Suprapubic skin (tissue), 4 donors: ENCODE measurements around the gene TMEM171. TPM values are rescaled to one million over a fixed set of nuclear protein-coding genes. Genes with fewer than 3 reads are reported as not detected.

ENCODE experiments used
- DNase-seq, 2 donors: peaks; one replicate each; pipeline ENCODE4 v3.0.0-alpha.2; 2019; ENCODE audit warnings: low spot score in 2 of 2
- H3K27ac ChIP-seq: fragments of 200-600 bp; sonication (generic); one replicate; pipeline ENCODE4 v1.5.1; 2019
- H3K27me3 ChIP-seq: fragments of 200-600 bp; sonication (generic); one replicate; pipeline ENCODE4 v1.5.1; 2019
- H3K36me3 ChIP-seq: fragments of 200-600 bp; sonication (generic); one replicate; pipeline ENCODE4 v1.5.1; 2019
- H3K4me1 ChIP-seq: fragments of 200-600 bp; sonication (generic); one replicate; pipeline ENCODE4 v1.5.1; 2019
- H3K4me3 ChIP-seq: fragments of 200-600 bp; sonication (generic); one replicate; pipeline ENCODE4 v1.5.1; 2019; ENCODE audit warnings: mild to moderate bottlenecking
- H3K9me3 ChIP-seq: fragments of 200-600 bp; sonication (generic); one replicate; pipeline ENCODE4 v1.5.1; 2019
- CTCF ChIP-seq, 2 donors: fragments of 200-600 bp in 1 of 2; fragments of 450-650 bp in 1 of 2; sonication (generic) in 1 of 2; IDR thresholded peaks; one replicate each; pipeline ENCODE4 v1.5.1; 2016 to 2019; ENCODE audit warnings: antibody characterized with exemption in 2 of 2, mild to moderate bottlenecking in 1 of 2, moderate library complexity in 1 of 2
- EP300 ChIP-seq: sonication (generic); formaldehyde crosslinking; IDR thresholded peaks from one replicate; pipeline ENCODE4 v1.6.1; 2017; ENCODE audit warnings: antibody characterized with exemption
- POLR2A ChIP-seq, 2 donors: fragments of 450-650 bp; IDR thresholded peaks; one replicate each; pipeline ENCODE4 v1.6.1; 2017; ENCODE audit warnings: antibody characterized with exemption in 2 of 2, mild to moderate bottlenecking in 2 of 2, moderate library complexity in 2 of 2
- POLR2AphosphoS5 ChIP-seq, 3 donors: sonication (generic); formaldehyde crosslinking; IDR thresholded peaks; one replicate each; pipeline ENCODE4 v1.6.1; 2017; ENCODE audit warnings: antibody characterized with exemption in 3 of 3
- WGBS: methylation state at CpG from one replicate; pipeline ENCODE4 v1.1.5; 2018; 5-methylcytosine and 5-hydroxymethylcytosine counted together
- total RNA-seq, 4 donors: library from RNA; depleted of rRNA; stranded (reverse); fragments of >200 nt; gene quantifications; one replicate each; pipeline ENCODE4 v1.1.0, GENCODE V29; 2016

The TMEM171 gene
- total RNA-seq, 4 donors from 2014 or later: 1.1 to 1.7 (median 1.5) TPM; not detected in 1

- no peak for DNase-seq
- Histone ChIP-seq H3K27ac (no peak overlapping the region), H3K36me3 (no peaks in the 10 kb centered on the region), H3K27me3 (peaks cover 3% of the 10 kb centered on the region), H3K4me3 (no peak overlapping the region), H3K9me3 (no peaks in the 10 kb centered on the region), H3K4me1 (no peaks in the 10 kb centered on the region)
- TF ChIP-seq EP300 (no peak), CTCF (IDR thresholded peaks at IDR 0.05) (no peak), POLR2AphosphoS5 (IDR thresholded peaks at IDR 0.05) (no peak), POLR2A (IDR thresholded peaks at IDR 0.05) (no peak)
- 89% methylated on average over 3 of the region's 3 CpGs for WGBS
These were observed 14.6 kb downstream of the TMEM171 start for GRCh38 chr5:73135021-73135420.

- WGBS: 34% methylated on average over 5 of the region's 6 CpGs
- H3K9me3 ChIP-seq: no peaks in the 10 kb centered on the region
- H3K4me1 ChIP-seq: no peaks in the 10 kb centered on the region
- no peak overlapping the region for H3K27ac ChIP-seq
- H3K4me3 ChIP-seq: no peak overlapping the region
- H3K36me3 ChIP-seq: no peaks in the 10 kb centered on the region
- no peak for DNase-seq
- peaks cover 3% of the 10 kb centered on the region for H3K27me3 ChIP-seq
- TF ChIP-seq EP300 (no peak), CTCF (IDR thresholded peaks at IDR 0.05) (peak in 1 of 2 donors; percentile 8)
These were observed 15.2 kb downstream of the TMEM171 start for GRCh38 chr5:73135429-73136054.

GRCh38 chr5:73136055-73136562 lies 15.7 kb downstream of the TMEM171 start:
- no peak overlapping the region for H3K4me3 ChIP-seq
- H3K27ac ChIP-seq: no peak overlapping the region
- H3K4me1 ChIP-seq: no peaks in the 10 kb centered on the region
- no peaks in the 10 kb centered on the region for H3K9me3 ChIP-seq
- 69% methylated on average over 11 of the region's 15 CpGs for WGBS
- TF ChIP-seq POLR2A (IDR thresholded peaks at IDR 0.05) (no peak), EP300 (no peak), POLR2AphosphoS5 (IDR thresholded peaks at IDR 0.05) (no peak), CTCF (IDR thresholded peaks at IDR 0.05) (no peak)
- no peaks in the 10 kb centered on the region for H3K36me3 ChIP-seq
- no peak for DNase-seq
- peaks cover 3% of the 10 kb centered on the region for H3K27me3 ChIP-seq

GRCh38 chr5:73137563-73138530 lies 17.5 kb downstream of the TMEM171 start:
- H3K36me3 ChIP-seq: no peaks in the 10 kb centered on the region
- 59% methylated on average over 10 of the region's 10 CpGs for WGBS
- no peaks in the 10 kb centered on the region for H3K9me3 ChIP-seq
- no peak for DNase-seq
- H3K4me3 ChIP-seq: no peak overlapping the region
- H3K27me3 ChIP-seq: peaks cover 3% of the 10 kb centered on the region
- no peaks in the 10 kb centered on the region for H3K4me1 ChIP-seq
- no peak overlapping the region for H3K27ac ChIP-seq
- TF ChIP-seq POLR2AphosphoS5 (IDR thresholded peaks at IDR 0.05) (no peak), EP300 (no peak), POLR2A (IDR thresholded peaks at IDR 0.05) (no peak), CTCF (IDR thresholded peaks at IDR 0.05) (no peak)

GRCh38 chr5:73139485-73139884 lies 19.1 kb downstream of the TMEM171 start:
- H3K4me1 ChIP-seq: no peaks in the 10 kb centered on the region
- DNase-seq: no peak
- no peak overlapping the region for H3K27ac ChIP-seq
- TF ChIP-seq POLR2AphosphoS5 (IDR thresholded peaks at IDR 0.05): no peak
- TF ChIP-seq POLR2A (IDR thresholded peaks at IDR 0.05): no peak
- TF ChIP-seq CTCF (IDR thresholded peaks at IDR 0.05): no peak
- TF ChIP-seq EP300: no peak
- H3K4me3 ChIP-seq: no peak overlapping the region
- no peaks in the 10 kb centered on the region for H3K36me3 ChIP-seq
- WGBS: 69% methylated on average over 3 of the region's 3 CpGs
- peaks cover 3% of the 10 kb centered on the region for H3K27me3 ChIP-seq
- H3K9me3 ChIP-seq: no peaks in the 10 kb centered on the region
